Activated CD8-positive, alpha-beta memory T cell treated with anti-CD3 and anti-CD28 coated beads, Interleukin-2, amount 50 U/mL, for 1 hour (primary cell): ENCODE results near the gene NSD1.
"Not testable (repeated sequence)": the region's sequence is repeated elsewhere in the genome, so short reads cannot be mapped to it uniquely, and the experiment has no call there.

Source experiments
- DNase-seq: peaks from one replicate; pipeline ENCODE4 v3.0.0-alpha.2; 2020; ENCODE audit errors: extremely low read depth

Gene NSD1

GRCh38 chr5:177176175-177176711 is 42.7 kb downstream of the NSD1 start:
- DNase-seq: no peak

DNA sequence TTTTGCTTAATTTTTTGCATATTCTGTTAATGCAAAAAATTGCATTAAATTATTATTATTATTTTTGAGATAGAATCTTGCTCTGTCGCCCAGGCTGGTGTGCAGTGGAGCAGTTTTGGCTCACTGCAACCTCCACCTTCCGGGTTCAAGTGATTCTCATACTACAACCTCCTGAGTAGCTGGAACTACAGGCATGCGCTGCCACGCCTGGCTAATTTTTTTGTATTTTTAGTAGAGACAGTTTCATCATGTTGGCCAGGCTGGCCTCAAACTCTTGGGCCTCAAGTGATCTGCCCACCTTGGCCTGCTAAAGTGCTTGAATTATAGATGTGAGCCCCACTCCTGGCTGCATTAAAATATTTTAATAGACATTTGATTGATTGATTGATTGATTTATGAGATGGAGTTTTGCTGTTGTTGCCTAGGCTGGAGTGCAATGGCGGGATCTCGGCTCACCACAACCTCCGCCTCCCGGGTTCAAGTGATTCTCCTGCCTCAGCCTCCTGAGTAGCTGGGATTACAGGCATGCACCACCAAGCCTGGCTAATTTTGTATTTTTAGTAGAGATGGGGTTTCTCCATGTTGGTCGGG is 44.4 kb downstream of the NSD1 start:
- not testable (repeated sequence) for DNase-seq

GRCh38 chr5:177178733-177179304 is 45.2 kb downstream of the NSD1 start:
- DNase-seq: no peak

- DNase-seq: no peak
Measured at GRCh38 chr5:177179431-177179830, 45.9 kb downstream of the NSD1 start.

DNA sequence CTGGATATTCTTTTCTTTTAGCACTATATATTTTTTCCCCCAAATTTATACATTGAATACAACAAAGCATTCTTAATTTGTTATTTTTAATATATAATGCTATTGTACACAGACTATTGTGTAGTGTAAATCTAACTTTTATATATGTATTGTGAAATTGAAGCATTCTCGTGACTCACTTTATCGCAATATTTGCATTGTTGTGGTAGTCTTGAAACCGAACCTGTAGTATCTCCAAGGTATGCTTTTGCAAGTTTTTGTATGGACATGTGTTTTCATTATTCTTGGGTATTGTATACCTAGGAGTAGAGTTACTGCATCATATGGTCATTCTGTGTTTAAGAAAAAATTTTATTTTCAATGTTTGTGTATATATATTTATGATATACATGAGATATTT is 49.6 kb downstream of the NSD1 start:
- DNase-seq: no peak

DNA sequence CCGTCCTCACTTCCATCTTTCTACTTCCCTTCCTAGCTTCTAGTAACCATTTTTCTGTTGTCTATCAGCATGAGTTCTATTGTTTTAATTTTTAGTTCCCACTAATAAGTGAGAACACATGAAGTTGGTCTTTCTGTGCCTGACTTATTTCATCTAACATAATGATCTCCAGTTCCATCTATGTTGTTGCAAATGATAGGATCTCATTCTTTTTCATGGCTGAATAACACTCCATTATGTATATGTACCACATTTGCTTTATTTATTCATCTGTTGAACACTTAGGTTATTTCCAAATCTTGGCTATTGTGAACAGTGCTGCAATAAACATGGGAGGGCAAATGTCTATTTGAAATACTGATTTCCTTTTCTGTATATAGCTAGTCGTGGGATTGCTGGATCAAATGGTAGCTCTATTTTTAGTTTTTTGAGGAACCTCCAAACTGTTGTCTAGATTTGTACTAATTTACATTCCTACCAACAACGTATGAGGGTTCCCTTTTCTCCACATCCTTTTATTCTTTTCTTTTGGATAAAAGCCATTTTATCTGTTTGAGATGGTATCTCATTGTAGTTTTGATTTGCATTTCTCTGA is 50.3 kb downstream of the NSD1 start:
- DNase-seq: no peak

DNA sequence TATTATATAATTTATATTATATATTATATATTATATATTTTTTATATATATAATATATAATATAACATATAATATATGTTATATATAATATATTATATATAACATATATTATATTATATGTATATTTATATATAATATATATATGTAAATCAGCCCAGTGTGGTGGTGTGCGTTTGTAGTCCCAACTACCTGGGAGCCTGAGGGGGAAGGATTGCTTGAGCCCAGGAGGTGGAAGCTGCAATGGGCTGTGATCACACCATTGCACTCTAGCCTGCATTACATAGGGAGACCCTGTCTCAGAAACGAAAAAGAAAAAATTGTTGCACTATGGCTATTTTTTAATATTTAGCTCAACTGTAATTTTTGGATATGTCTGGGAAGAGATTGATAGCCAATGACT is 52.4 kb downstream of the NSD1 start:
- no peak for DNase-seq

DNA sequence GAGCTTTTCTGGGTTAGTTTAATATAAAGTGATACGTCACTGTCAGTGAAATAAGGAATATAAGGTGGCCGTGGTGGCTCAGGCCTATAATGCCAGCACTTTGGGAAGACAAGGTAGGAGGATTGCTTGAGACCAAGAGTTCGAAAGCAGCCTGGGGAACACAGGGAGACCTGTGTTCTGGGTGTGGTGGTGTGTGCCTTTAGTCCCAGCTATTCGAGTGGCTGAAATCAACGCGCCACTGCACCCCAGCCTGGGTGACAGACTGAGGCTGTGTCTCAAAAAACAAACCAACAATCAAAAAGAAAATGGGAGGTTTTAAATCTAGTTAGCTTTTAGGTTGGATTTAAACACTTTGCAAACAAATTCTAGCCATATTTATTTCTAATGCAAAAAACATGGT is 53.1 kb downstream of the NSD1 start:
- DNase-seq: no peak

- no peak for DNase-seq
Measured at GRCh38 chr5:177188775-177189174, 55.2 kb downstream of the NSD1 start.

DNA sequence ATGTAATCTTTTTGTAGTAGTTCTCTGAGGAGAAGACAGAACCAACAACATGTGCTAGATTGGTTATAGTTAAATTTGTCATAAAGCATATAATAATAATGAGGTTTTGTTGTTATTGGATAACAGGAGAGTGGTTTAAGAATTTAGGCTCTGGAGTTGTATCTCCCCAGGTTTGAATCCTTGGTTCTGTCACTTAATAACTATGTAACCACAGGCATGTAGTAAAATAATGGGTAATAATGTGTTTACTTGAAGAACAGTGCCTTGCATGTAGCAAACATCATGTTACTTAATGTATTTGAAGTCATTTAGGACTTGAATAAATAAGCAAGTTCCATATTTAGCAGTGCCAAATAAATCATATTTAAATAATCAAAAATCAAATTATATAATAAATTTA is 55.8 kb downstream of the NSD1 start:
- no peak for DNase-seq

DNA sequence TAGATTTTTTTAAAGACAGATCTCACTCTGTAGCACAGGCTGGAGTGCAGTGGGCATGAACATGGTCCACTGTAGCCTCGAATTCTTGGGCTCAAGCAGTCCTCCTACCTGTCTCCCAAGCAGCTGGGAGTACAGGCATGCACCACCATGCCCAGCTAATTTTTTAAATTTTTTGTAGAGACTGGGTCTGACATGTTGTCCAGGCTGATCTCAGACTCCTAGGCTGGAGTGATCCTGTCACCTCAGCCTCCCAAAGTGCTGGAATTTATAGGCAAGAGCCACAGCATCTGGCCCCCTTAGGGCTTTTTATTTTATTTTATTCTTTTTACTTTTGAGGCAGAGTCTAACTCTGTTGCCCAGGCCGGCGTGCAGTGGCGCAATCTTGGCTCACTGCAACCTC is 56.4 kb downstream of the NSD1 start:
- no peak for DNase-seq

GRCh38 chr5:177194268-177194667 is 60.7 kb downstream of the NSD1 start:
- DNase-seq: no peak

GRCh38 chr5:177195307-177195952 is 61.9 kb downstream of the NSD1 start:
- no peak for DNase-seq

GRCh38 chr5:177198738-177199137 is 65.2 kb downstream of the NSD1 start:
- no peak for DNase-seq

DNA sequence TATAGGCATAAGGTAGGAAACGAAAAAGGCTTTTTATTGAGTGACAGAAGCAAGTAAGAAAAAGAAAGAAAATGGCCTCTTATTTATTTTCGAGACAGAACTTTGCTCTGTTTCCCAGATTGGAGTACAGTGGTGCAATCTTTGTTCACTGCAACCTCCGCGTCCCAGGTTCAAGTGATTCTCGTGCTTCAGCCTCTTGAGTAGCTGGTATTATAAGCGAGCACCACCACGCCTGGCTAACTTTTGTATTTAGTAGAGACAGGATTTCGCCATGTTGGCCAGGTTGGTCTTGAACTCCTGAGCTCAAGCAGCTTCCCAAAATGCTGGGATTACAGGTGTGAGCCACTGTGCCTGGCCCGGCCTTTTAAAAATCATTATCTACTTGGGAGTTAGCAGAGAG is 70.7 kb downstream of the NSD1 start:
- no peak for DNase-seq

DNA sequence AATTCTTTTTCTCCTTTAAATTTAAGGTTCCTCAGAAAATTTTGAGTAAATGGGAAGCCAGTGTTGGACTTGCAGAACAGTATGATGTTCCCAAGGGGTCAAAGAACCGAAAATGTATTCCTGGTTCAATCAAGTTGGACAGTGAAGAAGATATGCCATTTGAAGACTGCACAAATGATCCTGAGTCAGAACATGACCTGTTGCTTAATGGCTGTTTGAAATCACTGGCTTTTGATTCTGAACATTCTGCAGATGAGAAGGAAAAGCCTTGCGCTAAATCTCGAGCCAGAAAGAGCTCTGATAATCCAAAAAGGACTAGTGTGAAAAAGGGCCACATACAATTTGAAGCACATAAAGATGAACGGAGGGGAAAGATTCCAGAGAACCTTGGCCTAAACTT is 76.0 kb downstream of the NSD1 start:
- DNase-seq: no peak

GRCh38 chr5:177212242-177212641 is 78.7 kb downstream of the NSD1 start:
- no peak for DNase-seq

DNA sequence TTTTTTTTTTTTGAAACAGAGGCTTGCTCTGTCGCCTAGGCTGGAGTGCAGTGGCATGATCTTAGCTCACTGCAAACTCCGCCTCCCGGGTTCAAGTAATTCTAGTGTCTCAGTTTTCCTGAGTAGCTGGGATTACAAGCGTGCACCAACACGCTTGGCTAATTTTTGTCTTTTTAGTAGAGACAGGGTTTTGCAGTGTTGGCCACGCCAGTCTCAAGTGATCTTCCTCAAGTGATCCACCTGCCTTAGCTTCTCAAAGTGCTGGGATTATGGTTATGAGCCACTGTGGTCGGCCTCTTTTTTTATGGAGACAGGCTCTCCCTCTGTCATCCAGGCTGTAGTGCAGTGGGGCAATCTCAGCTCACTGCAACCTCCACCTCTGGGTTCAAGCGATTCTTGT is 87.0 kb downstream of the NSD1 start:
- DNase-seq: no peak

- no peak for DNase-seq
Measured at GRCh38 chr5:177222269-177222668, 88.7 kb downstream of the NSD1 start.

DNA sequence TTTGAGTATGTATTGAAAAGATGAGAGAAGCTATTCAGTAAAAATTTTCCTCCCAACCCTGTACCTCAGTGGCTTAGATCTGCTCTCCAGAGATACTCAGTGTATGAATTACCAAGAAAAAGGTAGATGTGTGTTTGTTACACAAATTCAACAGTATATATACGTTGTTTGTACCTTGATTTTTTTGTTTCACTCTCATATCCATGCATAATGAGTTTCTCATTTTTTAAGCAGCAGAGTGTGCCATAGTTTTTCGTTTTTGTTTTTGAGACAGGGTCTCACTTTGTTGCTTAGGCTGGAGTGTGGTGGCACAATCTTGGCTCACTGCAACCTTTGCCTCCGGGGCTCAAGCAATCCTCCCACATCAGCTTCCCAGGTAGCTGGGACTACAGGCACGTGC is 92.2 kb downstream of the NSD1 start:
- no peak for DNase-seq

GRCh38 chr5:177226860-177227259 is 93.3 kb downstream of the NSD1 start:
- DNase-seq: no peak

DNA sequence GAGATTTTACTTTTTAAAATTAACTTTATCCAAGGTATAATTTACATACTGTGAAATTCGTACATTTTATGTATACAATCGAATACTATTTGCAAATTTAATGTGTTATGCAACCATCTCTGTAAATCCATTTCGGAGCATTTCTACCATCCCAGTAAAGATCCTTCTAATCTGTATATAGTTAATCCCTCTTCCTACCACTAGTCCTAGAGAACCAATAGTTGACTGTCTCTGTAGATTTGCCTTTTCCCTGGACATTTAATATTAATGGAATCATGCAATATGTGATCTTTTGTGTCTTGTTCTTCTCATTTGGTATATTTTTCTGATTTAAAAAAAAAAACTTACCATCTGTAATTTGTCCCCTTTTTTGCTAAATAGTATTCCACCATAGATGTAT is 95.2 kb downstream of the NSD1 start:
- no peak for DNase-seq

- DNase-seq: no peak
Measured at GRCh38 chr5:177230660-177231059, 97.1 kb downstream of the NSD1 start.
